ENCODE data around the gene ACOX2. TPM values are rescaled to one million over a fixed set of nuclear protein-coding genes. Genes with fewer than 3 reads are reported as not detected.

Gene ACOX2
- total RNA-seq, 1 experiment from 2014 or later, result 3.5 TPM

GRCh38 chr3:58469096-58469495, 67.9 kb downstream of the ACOX2 start:
- ChIA-PET POLR2A (ENCODE audit: unreplicated experiment) (interaction anchor here (0.6 kb wide), 1 partner anchor 138 kb away, joined by 4 read pairs; no protein-coding TSS in a partner anchor), CTCF (interaction anchor here (0.7 kb wide), 1 partner anchor 18 kb away, joined by 4 read pairs; no protein-coding TSS in a partner anchor)
- no peaks in the 10 kb centered on the region for H4K20me1 ChIP-seq (ENCODE audit: insufficient read depth)

GRCh38 chr3:58466899-58467563, 70.0 kb downstream of the ACOX2 start:
- ChIA-PET POLR2A (ENCODE audit: unreplicated experiment) (no interaction called here), CTCF (interaction anchor here (1.1 kb wide), 1 partner anchor 24 kb away, joined by 13 read pairs; the partner anchor contains the start of gene KCTD6)
- H3K4me3 ChIP-seq, result no peak overlapping the region
- H2AFZ ChIP-seq, result no peak overlapping the region
- H3K36me3 ChIP-seq (ENCODE audit: low read depth), result no peaks in the 10 kb centered on the region
- no peaks in the 10 kb centered on the region for H3K27me3 ChIP-seq (ENCODE audit: insufficient read depth, low read depth)
- BruUV-seq (replicated peaks), result no TSS peak
- H3K4me2 ChIP-seq, result no peak overlapping the region
- no peak overlapping the region for H3K27ac ChIP-seq
- intact Hi-C loops (cut with micrococcal nuclease; ENCODE audit: unreplicated experiment), result no loop called here
- TF ChIP-seq CTCF (conservative IDR thresholded peaks at IDR 0.05) (no peak), EZH2 (IDR thresholded peaks at IDR 0.05; ENCODE audit: low read depth) (no peak)
- H3K9me2 ChIP-seq (ENCODE audit: insufficient read depth), result no peaks in the 10 kb centered on the region
- peaks cover 37% of the 10 kb centered on the region for H3F3A ChIP-seq (ENCODE audit: insufficient read depth, low read depth)
- H3K79me2 ChIP-seq (ENCODE audit: low read depth), result no peaks in the 10 kb centered on the region
- no peaks in the 10 kb centered on the region for H3K9me3 ChIP-seq (ENCODE audit: insufficient read depth, low read depth)
- DNase-seq, result no peak
- H3K4me1 ChIP-seq (replicated peaks; ENCODE audit: insufficient read depth), result peaks cover 63% of the 10 kb centered on the region
- no peaks in the 10 kb centered on the region for H4K20me1 ChIP-seq (ENCODE audit: insufficient read depth)

More at GRCh38 chr3:58469096-58469495, 67.9 kb downstream of the ACOX2 start:
- no peaks in the 10 kb centered on the region for H3K9me2 ChIP-seq (ENCODE audit: insufficient read depth)
- no peaks in the 10 kb centered on the region for H3K36me3 ChIP-seq (ENCODE audit: low read depth)
- H3K4me2 ChIP-seq, result 0 out of 2 replicates have a peak overlapping the region, but pooled peaks have one; percentile 1
- peaks cover 70% of the 10 kb centered on the region for H3K4me1 ChIP-seq (replicated peaks; ENCODE audit: insufficient read depth)
- BruUV-seq (replicated peaks), result no TSS peak
- H3K27me3 ChIP-seq (ENCODE audit: insufficient read depth, low read depth), result no peaks in the 10 kb centered on the region
- H3K27ac ChIP-seq, result no peak overlapping the region
- H3K4me3 ChIP-seq, result no peak overlapping the region
- no peaks in the 10 kb centered on the region for H3K79me2 ChIP-seq (ENCODE audit: low read depth)
- H3F3A ChIP-seq (ENCODE audit: insufficient read depth, low read depth), result peaks cover 46% of the 10 kb centered on the region
- intact Hi-C loops (cut with micrococcal nuclease; ENCODE audit: unreplicated experiment), result no loop called here
- no peak for DNase-seq
- TF ChIP-seq CTCF (conservative IDR thresholded peaks at IDR 0.05) (no peak), EZH2 (IDR thresholded peaks at IDR 0.05; ENCODE audit: low read depth) (no peak)
- H3K9me3 ChIP-seq (ENCODE audit: insufficient read depth, low read depth), result no peaks in the 10 kb centered on the region
- no peak overlapping the region for H2AFZ ChIP-seq

- Histone ChIP-seq H3K27me3 (ENCODE audit: insufficient read depth, low read depth) (no peaks in the 10 kb centered on the region), H3K4me2 (no peak overlapping the region), H3K4me1 (replicated peaks; ENCODE audit: insufficient read depth) (peaks cover 45% of the 10 kb centered on the region), H2AFZ (no peak overlapping the region), H4K20me1 (ENCODE audit: insufficient read depth) (no peaks in the 10 kb centered on the region), H3K4me3 (no peak overlapping the region), H3K27ac (no peak overlapping the region), H3K79me2 (ENCODE audit: low read depth) (no peaks in the 10 kb centered on the region), H3F3A (ENCODE audit: insufficient read depth, low read depth) (peaks cover 17% of the 10 kb centered on the region), H3K36me3 (ENCODE audit: low read depth) (no peaks in the 10 kb centered on the region), H3K9me2 (ENCODE audit: insufficient read depth) (no peaks in the 10 kb centered on the region), H3K9me3 (ENCODE audit: insufficient read depth, low read depth) (no peaks in the 10 kb centered on the region)
- ChIA-PET POLR2A (ENCODE audit: unreplicated experiment) (no interaction called here), CTCF (interaction anchor here (0.7 kb wide), 1 partner anchor 35 kb away, joined by 6 read pairs; no protein-coding TSS in a partner anchor)
- BruUV-seq (replicated peaks), result no TSS peak
- TF ChIP-seq EZH2 (IDR thresholded peaks at IDR 0.05; ENCODE audit: low read depth) (no peak), CTCF (conservative IDR thresholded peaks at IDR 0.05) (no peak)
- intact Hi-C loops (cut with micrococcal nuclease; ENCODE audit: unreplicated experiment), result loop anchor here (5.0 kb wide), 1 partner anchor 143 kb away; no protein-coding TSS in a partner anchor
- no peak for DNase-seq
Observed at GRCh38 chr3:58464866-58465265, 72.1 kb downstream of the ACOX2 start.
